ENCODE results near the gene TMPRSS9.

TMPRSS9 gene

GRCh38 chr19:2423071-2423914 lies 63.2 kb downstream of the TMPRSS9 start:
- no peak for DNase-seq (ENCODE audit: low read depth)

- DNase-seq (ENCODE audit: low read depth): no peak
Measured at GRCh38 chr19:2423915-2424685, 64.0 kb downstream of the TMPRSS9 start.

DNA sequence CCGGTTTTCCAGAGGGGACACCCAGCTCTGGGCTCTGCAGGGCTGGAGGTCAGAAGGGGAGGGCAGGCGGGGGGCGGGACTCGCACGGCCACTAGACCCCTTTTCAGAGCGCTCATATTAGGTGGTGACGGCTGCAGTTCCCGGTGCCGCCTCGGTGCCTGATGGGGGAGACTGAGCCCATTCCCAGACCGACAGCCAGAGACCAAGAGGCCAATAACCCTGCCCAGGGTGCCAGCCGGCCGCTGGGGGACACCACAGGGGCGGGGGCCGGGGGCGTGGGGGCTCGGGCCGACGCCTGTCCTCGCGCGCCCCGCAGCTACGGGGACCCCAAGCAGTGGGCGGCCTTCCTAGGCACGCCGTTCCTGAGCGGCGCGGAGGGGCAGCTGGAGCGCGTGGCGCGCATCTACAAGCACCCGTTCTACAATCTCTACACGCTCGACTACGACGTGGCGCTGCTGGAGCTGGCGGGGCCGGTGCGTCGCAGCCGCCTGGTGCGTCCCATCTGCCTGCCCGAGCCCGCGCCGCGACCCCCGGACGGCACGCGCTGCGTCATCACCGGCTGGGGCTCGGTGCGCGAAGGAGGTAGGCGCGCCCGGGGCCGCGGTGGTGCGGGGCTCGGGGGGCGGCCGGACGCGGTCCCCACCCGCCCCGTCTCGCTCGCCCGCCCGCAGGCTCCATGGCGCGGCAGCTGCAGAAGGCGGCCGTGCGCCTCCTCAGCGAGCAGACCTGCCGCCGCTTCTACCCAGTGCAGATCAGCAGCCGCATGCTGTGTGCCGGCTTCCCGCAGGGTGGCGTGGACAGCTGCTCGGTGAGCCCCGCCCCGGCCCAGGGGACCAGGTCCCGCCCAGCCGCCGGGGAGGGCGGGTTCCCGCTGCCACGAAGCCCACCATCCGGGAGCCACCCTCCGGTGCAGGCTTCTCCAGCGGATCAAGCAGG lies 64.9 kb downstream of the TMPRSS9 start:
- DNase-seq (ENCODE audit: low read depth): no peak

DNA sequence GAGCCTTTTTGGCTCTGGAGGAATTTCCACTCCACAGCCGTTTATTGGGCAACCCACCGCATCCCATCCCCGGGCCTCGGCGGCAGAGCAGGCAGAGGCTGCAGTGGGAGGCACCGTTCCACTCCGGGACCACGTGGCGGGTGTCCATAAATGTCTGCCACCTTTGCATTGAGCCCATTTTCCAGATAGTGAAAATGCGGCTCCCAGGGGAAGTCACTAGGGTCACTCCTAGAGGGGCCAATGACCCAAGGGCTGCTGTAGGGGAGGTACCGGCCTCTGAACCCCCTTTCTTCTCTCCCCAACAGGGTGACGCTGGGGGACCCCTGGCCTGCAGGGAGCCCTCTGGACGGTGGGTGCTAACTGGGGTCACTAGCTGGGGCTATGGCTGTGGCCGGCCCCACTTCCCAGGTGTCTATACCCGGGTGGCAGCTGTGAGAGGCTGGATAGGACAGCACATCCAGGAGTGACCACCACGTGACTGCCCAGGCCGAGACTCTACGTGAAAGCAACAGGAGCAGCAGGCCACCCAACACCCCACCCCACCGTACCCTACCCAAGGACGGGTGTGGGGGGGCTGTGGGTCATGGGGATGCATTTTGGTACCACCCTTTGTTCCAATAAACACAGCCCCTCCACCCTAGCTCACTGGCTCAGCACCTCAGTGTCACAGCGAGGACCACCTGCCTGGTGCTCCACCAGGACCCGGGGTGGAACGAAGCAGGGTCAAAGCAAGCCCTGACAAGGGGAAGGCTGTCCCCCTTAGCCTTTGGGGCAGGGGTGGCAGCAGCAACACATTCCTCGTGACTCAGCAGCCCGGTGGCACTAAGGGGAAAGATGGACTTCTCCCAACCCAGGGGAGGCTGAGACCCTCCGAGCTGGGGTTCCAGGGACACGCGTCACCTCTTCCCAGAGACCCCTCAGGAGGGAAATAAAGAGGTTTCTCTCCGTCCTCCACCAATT lies 65.8 kb downstream of the TMPRSS9 start:
- DNase-seq (ENCODE audit: low read depth): no peak

- DNase-seq (ENCODE audit: low read depth): peak; percentile 37
Measured at GRCh38 chr19:2426611-2427428, 66.8 kb downstream of the TMPRSS9 start.

DNA sequence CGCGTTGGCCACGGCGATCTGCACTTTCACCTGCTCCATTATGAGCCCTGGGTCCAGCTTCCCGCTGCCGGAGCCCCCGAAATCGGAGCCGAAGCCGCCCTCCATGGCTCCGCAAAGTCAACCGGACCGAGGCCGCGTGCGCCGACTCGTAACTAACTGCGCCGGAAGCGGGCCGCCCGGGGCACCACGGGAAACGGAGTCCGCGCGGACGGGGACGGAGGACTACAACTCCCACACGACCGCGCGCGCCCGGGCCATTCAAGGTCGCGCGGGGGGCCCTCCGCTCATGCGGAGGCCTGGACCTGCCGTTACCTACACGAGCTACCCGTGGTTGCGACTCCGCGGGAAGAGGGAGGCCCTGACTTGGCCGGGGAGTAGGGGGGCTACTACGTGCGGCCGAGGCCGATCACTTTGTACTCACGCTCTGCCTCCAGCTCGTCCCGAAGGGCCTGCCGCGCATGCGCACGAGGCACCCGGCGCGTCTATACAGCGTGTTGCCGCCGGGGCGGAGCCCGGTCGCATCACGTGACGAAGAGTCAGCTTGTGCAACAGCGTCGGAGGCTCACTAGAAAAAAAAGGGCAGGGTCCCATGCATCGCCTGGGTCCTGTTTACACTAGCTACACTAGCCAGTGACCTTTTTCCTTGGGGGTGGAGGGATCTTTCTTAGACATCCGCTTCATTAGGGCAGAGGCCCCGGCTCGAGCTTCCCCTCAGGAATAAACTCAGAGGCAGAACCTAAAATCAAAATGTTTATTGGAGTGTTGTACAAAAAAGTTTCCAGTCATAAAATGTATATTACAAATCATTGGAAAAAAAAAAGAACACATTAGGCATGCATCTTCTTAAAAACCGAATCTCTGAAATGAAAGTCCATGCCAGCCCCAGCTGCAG lies 67.6 kb downstream of the TMPRSS9 start, which contains the start of gene TIMM13:
TSS of gene TIMM13 (minus strand) at position 158 of the 892 bp plus-strand sequence. CDS start at position 105, 53 bp downstream.
- DNase-seq (ENCODE audit: low read depth): peak; percentile 94

DNA sequence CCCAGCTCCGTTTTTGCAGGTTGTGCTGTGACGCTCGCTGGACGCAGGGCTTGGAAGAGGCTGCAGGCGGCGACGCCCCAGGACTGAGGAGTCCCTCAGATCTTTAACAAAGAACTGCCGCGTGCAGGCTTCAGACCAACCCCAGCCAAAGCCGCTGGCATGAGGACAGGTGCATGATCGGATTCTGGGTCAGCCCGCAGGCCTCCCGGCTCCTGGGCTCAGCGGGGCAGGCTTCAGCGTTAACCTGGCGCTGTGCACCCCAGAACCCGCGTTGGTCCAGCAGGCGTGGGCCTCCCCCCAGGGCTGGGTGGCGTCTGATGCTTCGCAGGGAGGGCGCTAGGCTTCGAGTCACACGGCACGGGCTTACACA lies 68.2 kb downstream of the TMPRSS9 start:
- DNase-seq (ENCODE audit: low read depth): no peak

- no peak for DNase-seq (ENCODE audit: low read depth)
Measured at GRCh38 chr19:2428756-2429711, 69.0 kb downstream of the TMPRSS9 start.

DNA sequence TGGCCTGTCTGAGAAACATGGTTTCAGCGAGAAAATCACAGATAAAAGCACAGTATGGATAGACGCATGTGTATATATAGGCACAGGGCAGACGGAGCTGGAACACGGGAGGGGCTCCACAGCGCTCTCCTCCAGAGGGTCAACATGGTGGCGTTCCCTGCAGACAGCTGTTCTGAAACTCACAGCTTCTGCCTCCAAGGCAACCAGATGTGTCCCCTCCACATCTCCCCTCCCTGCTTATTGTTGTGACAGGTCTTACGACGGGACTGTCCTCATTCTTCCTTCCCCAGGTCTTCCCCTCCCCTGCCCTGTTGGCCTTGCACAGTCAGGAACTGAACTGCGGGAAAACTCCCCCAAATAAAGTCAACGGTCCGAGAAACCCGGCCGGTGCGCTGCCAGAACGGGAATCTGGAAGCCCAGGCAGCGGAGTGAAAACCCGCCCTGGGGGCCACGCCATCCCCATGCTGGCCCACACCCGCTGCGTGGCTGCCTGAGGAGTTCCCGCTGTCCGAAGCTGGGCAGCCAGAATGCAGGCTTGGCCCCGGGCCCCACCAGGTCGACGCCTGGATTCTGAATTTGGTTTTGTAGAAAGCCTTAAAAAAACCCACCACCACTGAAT lies 70.0 kb downstream of the TMPRSS9 start:
- DNase-seq (ENCODE audit: low read depth): no peak

DNA sequence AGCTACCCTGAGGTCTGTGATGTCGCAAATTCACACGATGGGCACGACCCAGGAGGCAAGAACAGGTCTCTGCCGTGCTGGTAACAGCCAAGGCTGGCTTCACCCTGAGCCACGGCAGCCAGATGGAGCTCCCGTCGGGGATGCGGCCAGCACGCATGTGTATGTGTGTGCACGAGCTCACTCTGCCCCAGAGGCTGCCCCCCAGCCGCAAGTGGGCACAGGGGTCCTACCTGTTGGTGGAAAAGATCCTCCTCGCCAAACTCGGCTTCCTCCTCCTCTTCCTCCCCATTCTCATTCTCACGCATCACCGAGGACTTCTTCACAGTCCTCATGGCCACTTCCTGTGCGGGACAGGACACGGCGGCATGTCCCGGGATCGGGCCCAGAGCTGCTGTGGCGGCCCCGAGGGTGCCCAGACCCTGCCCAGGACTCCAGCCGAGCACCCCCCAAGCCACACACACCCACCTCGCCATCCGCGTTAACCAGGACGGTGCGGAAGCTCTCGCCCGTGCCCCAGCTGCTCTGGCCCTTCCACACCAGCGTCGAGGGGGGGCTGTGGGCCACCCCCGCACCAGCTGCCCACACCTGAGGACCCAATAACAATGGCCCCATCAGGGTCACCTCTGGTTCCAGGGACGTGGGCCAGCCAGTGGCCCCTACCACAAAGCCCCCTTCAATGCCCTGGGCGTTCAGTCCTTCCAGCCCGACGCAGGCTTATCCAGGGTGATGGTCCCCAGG lies 71.4 kb downstream of the TMPRSS9 start:
- DNase-seq (ENCODE audit: low read depth): no peak

DNA sequence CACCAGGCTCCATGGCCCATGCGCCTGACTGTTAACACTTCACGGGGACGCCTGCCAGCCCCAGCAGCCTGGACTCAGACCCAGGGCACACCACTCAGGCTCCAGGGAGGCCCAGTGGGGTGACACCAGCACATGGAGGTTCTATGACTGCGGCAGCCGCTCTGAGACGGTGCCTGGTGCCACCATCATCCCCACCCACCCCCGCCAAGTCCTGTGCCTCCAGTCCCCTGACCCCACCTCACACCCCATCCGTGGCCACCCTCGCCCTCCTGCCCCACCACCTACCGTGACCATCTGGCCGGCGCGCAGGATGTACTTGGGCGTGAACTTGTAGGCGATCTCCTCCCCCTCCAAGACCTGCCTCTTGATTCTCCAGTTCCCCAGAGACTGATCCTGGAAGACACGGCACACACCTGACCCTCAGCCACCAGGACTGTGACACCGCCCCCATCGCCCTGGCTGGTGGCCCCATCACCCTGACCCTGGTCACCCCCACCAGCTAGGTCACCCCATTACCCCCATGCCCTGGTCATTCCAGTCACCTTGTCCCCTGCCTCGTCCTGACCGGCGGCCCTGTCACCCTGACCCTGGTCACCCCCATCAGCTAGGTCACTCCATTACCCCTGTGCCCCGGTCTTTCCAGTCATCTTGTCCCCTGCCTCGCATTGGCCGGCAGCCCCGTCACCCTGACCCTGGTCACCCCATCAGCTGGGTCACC lies 72.2 kb downstream of the TMPRSS9 start:
- DNase-seq (ENCODE audit: low read depth): no peak

- no peak for DNase-seq (ENCODE audit: low read depth)
Measured at GRCh38 chr19:2433854-2434253, 73.8 kb downstream of the TMPRSS9 start.

- DNase-seq (ENCODE audit: low read depth): no peak
Measured at GRCh38 chr19:2434267-2434666, 74.2 kb downstream of the TMPRSS9 start.

DNA sequence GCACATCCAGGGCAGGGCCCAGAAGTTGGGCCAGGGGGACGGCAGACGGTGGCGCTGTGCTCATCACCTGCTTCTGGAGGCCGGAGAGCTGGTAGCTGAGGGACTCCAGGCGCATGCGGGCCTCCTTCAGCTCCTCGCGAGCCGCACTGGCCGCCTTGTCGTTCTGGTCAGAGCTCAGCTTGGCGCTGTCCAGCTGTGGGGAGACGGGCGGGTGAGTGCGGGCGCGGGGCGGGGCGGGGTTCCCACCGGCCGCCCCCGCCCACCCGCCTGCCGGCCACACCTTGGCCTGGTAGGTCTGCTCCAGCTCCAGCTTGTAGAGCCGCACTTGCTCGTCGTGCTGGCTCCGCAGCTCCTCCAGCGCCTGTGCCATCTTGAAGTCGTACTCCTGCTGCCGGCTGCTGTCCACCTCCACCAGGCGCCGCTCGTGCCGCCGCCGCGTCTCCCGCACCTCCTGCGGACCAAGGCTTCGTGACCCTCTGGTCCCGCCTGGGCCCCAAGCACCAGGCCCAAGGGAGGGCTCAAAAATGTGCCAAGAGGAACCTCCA lies 74.7 kb downstream of the TMPRSS9 start:
- no peak for DNase-seq (ENCODE audit: low read depth)

- no peak for DNase-seq (ENCODE audit: low read depth)
Measured at GRCh38 chr19:2436384-2436783, 76.3 kb downstream of the TMPRSS9 start.

- DNase-seq (ENCODE audit: low read depth): no peak
Measured at GRCh38 chr19:2436926-2437325, 76.9 kb downstream of the TMPRSS9 start.
